ENCODE results near the gene COPA.

DNA sequence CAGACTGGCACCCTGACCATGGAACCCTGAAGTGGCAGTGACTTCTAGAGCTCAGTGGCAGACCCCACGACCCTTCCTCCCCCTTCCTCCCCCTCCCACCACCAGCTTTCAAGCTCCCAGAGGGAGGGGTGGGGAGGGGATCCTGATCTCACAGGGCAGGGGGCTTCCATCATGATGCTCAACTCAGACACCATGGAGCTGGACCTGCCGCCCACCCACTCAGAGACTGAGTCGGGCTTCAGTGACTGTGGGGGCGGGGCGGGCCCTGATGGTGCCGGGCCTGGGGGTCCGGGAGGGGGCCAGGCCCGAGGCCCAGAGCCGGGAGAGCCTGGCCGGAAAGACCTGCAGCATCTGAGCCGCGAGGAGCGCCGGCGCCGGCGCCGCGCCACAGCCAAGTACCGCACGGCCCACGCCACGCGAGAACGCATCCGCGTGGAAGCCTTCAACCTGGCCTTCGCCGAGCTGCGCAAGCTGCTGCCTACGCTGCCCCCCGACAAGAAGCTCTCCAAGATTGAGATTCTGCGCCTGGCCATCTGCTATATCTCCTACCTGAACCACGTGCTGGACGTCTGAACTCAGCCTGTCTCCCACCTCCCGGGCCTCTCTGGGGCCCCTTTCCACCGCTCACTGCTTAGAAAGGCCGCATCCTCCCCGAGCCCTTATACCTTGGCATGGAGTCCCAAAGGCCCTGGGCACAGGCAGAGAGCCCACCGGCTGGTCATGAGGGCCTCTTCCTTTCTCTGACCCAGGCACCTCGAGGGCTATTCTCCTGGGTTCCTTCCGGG is 27.7 kb upstream of the COPA start:
- TF ChIP-seq POLR2A (IDR thresholded peaks at IDR 0.05; ENCODE audit: low read depth, low read length) (no peak), TAF1 (IDR thresholded peaks at IDR 0.05; ENCODE audit: borderline replicate concordance, low read depth, low read length) (no peak), POLR2AphosphoS5 (IDR thresholded peaks at IDR 0.05; ENCODE audit: low read depth, low read length) (no peak)
